SK-N-SH (cell line): ENCODE results near the gene IGF1R.

Experiments
- CHD2 ChIP-seq: fragments of 150-350 bp; IDR thresholded peaks from 2 replicates; pipeline ENCODE4 v1.6.1; 2018; ENCODE audit warnings: low read length; ENCODE audit not compliant: partially characterized antibody
- EP300 ChIP-seq, 2 experiments: IDR thresholded peaks; 2 replicates each; pipeline versions ENCODE4 v1.4.0 to v1.6.1; 2012; ENCODE audit warnings: borderline replicate concordance in 1 of 2, low read depth in 1 of 2, low read length in 1 of 2
- EZH2phosphoT487 ChIP-seq: fragments of 200-600 bp; sonication (generic); IDR thresholded peaks from 2 replicates; pipeline ENCODE4 v1.6.1; 2017; ENCODE audit warnings: low read depth, mixed run types, mild to moderate bottlenecking, antibody characterized with exemption, moderate library complexity, borderline replicate concordance
- GATA2 ChIP-seq: sonication (generic); formaldehyde crosslinking; IDR thresholded peaks from 2 replicates; pipeline ENCODE4 v1.5.0; 2020; ENCODE audit warnings: mild to moderate bottlenecking, missing genetic modification reagents
- JUND ChIP-seq: IDR thresholded peaks from 2 replicates; pipeline ENCODE4 v1.4.0; 2012
- NRF1 ChIP-seq: IDR thresholded peaks from 2 replicates; pipeline ENCODE4 v1.6.1; 2012; ENCODE audit warnings: low read depth, mild to moderate bottlenecking, low read length
- TAF1 ChIP-seq: IDR thresholded peaks from 2 replicates; pipeline ENCODE4 v1.6.1; 2012; ENCODE audit warnings: low read depth, mild to moderate bottlenecking, low read length, moderate library complexity, borderline replicate concordance
- TF ChIP-seq, protein P1 (sequence below): fragments of 200-600 bp; sonication (generic); IDR thresholded peaks from 2 replicates; pipeline ENCODE4 v1.6.1; 2017; ENCODE audit warnings: antibody characterized with exemption, mild to moderate bottlenecking, moderate library complexity
- TF ChIP-seq, protein P2 (sequence below): IDR thresholded peaks from 2 replicates; pipeline ENCODE4 v1.6.1; 2012; ENCODE audit warnings: mild to moderate bottlenecking, low read depth, low read length, moderate library complexity
- TF ChIP-seq, protein P3 (sequence below): IDR thresholded peaks from 2 replicates; pipeline ENCODE4 v1.4.0; 2012; ENCODE audit warnings: low read depth, borderline replicate concordance

DNA sequence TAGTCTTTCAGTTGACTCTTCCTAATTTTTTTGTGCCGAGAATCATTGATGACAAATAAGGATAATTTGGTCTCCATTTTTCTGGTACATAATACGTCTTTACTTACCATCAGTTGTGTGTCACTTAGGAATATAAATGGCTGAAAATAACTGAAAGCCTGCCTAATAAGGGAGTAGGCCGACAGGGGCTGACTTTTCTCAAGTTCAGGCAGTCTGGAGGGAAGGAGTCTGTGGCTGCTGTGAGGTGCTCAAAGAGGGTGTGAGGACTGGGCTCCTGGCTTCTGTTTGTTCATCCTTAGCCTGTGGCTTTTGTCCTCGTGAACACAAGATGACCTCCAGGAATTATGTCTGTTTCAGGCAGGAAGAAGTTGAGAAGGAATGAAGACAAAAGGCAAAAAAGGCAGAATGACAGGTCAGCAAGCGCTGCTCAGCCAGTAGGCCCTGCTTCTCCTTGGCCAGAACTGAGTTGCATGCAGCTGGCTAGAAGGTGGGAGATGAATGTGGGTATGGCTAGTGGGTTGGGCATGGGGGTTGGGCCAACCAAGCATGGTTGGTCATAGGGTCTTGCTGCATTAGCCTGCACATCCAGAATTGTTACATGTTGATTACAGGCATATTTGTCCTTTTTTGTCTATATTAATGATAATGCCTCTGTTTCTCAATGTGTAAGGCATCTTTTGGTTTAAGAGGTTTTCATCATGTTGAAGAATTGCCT is 29.2 kb downstream of the IGF1R start:
- TF ChIP-seq, protein P1, sequence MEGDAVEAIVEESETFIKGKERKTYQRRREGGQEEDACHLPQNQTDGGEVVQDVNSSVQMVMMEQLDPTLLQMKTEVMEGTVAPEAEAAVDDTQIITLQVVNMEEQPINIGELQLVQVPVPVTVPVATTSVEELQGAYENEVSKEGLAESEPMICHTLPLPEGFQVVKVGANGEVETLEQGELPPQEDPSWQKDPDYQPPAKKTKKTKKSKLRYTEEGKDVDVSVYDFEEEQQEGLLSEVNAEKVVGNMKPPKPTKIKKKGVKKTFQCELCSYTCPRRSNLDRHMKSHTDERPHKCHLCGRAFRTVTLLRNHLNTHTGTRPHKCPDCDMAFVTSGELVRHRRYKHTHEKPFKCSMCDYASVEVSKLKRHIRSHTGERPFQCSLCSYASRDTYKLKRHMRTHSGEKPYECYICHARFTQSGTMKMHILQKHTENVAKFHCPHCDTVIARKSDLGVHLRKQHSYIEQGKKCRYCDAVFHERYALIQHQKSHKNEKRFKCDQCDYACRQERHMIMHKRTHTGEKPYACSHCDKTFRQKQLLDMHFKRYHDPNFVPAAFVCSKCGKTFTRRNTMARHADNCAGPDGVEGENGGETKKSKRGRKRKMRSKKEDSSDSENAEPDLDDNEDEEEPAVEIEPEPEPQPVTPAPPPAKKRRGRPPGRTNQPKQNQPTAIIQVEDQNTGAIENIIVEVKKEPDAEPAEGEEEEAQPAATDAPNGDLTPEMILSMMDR = no peak
- TF ChIP-seq EZH2phosphoT487 (no peak), NRF1 (no peak), EP300 (IDR thresholded peaks at IDR 0.05; ENCODE audit: borderline replicate concordance in 1 of 2, low read depth in 1 of 2, low read length in 1 of 2) (no peak), TAF1 (no peak), JUND (no peak), CHD2 (no peak), GATA2 (CRISPR knock-in tag) (no peak)
- TF ChIP-seq, protein P2, sequence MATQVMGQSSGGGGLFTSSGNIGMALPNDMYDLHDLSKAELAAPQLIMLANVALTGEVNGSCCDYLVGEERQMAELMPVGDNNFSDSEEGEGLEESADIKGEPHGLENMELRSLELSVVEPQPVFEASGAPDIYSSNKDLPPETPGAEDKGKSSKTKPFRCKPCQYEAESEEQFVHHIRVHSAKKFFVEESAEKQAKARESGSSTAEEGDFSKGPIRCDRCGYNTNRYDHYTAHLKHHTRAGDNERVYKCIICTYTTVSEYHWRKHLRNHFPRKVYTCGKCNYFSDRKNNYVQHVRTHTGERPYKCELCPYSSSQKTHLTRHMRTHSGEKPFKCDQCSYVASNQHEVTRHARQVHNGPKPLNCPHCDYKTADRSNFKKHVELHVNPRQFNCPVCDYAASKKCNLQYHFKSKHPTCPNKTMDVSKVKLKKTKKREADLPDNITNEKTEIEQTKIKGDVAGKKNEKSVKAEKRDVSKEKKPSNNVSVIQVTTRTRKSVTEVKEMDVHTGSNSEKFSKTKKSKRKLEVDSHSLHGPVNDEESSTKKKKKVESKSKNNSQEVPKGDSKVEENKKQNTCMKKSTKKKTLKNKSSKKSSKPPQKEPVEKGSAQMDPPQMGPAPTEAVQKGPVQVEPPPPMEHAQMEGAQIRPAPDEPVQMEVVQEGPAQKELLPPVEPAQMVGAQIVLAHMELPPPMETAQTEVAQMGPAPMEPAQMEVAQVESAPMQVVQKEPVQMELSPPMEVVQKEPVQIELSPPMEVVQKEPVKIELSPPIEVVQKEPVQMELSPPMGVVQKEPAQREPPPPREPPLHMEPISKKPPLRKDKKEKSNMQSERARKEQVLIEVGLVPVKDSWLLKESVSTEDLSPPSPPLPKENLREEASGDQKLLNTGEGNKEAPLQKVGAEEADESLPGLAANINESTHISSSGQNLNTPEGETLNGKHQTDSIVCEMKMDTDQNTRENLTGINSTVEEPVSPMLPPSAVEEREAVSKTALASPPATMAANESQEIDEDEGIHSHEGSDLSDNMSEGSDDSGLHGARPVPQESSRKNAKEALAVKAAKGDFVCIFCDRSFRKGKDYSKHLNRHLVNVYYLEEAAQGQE = no peak
- TF ChIP-seq, protein P3, sequence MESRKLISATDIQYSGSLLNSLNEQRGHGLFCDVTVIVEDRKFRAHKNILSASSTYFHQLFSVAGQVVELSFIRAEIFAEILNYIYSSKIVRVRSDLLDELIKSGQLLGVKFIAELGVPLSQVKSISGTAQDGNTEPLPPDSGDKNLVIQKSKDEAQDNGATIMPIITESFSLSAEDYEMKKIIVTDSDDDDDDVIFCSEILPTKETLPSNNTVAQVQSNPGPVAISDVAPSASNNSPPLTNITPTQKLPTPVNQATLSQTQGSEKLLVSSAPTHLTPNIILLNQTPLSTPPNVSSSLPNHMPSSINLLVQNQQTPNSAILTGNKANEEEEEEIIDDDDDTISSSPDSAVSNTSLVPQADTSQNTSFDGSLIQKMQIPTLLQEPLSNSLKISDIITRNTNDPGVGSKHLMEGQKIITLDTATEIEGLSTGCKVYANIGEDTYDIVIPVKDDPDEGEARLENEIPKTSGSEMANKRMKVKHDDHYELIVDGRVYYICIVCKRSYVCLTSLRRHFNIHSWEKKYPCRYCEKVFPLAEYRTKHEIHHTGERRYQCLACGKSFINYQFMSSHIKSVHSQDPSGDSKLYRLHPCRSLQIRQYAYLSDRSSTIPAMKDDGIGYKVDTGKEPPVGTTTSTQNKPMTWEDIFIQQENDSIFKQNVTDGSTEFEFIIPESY = no peak
